Measurements from ENCODE around the gene TOR1B. TPM values are rescaled to one million over a fixed set of nuclear protein-coding genes. Genes with fewer than 3 reads are reported as not detected.
A peak's percentile ranks its signal among the peaks of the same experiment; 100 is the strongest.

TOR1B gene
- polyA plus RNA-seq, 4 donors: 7.0 to 22.9 (median 16.9) TPM

- H3K27ac ChIP-seq (ENCODE audit: low read depth in 1 of 3, low read length in 2 of 3): peak within 1 kb of the TSS; percentile 65 to 84 (median 83)
- DNase-seq (peak; percentile 97 to 99), FAIRE-seq (no peak)
- H3K9me3 ChIP-seq (ENCODE audit: control insufficient read depth in 2 of 2, insufficient read depth in 1 of 2, low read depth in 1 of 2, low read length in 1 of 2): no peaks in the 10 kb centered on the region
- H3K27me3 ChIP-seq (ENCODE audit: control insufficient read depth in 3 of 3, insufficient read depth in 3 of 3, low read length in 3 of 3): no peaks in the 10 kb centered on the region
- peaks cover 0 to 14% (median 4%) of the 10 kb centered on the region in 3 donors for H3K4me1 ChIP-seq (ENCODE audit: control insufficient read depth in 3 of 3, insufficient read depth in 2 of 3, low read depth in 1 of 3, low read length in 2 of 3)
- WGBS, 3 donors: 0 to 1% (median 1%) methylated on average over 57 to 81 of the region's 81 CpGs
- H3K4me3 ChIP-seq (ENCODE audit: low read depth in 1 of 3, low read length in 3 of 3): peak within 1 kb of the TSS; percentile 93 to 94 (median 94)
- peaks cover 2 to 33% (median 6%) of the 10 kb centered on the region in 3 donors for H3K36me3 ChIP-seq (ENCODE audit: control insufficient read depth in 3 of 3, insufficient read depth in 2 of 3, low read depth in 1 of 3, low read length in 3 of 3)
Measured at GRCh38 chr9:129835128-129835859, 32.3 kb downstream of the TOR1B start, which contains the start of the genes C9orf78 and USP20. Gene C9orf78, minus strand, starts transcription at chr9:129835275. Its CDS starts 54 bp downstream, at chr9:129835221. Gene USP20, plus strand, starts transcription at chr9:129835458. Its CDS starts 17,098 bp downstream, at chr9:129852556.

- Histone ChIP-seq H3K27ac (ENCODE audit: low read depth in 1 of 3, low read length in 2 of 3) (peak overlapping the region; percentile 36 to 68 (median 48)), H3K9me3 (ENCODE audit: control insufficient read depth in 2 of 2, insufficient read depth in 1 of 2, low read depth in 1 of 2, low read length in 1 of 2) (no peaks in the 10 kb centered on the region), H3K4me3 (ENCODE audit: low read depth in 1 of 3, low read length in 3 of 3) (peak overlapping the region; percentile 88 to 94 (median 93)), H3K4me1 (ENCODE audit: control insufficient read depth in 3 of 3, insufficient read depth in 2 of 3, low read depth in 1 of 3, low read length in 2 of 3) (peaks cover 0 to 14% (median 4%) of the 10 kb centered on the region in 3 donors), H3K27me3 (ENCODE audit: control insufficient read depth in 3 of 3, insufficient read depth in 3 of 3, low read length in 3 of 3) (no peaks in the 10 kb centered on the region), H3K36me3 (ENCODE audit: control insufficient read depth in 3 of 3, insufficient read depth in 2 of 3, low read depth in 1 of 3, low read length in 3 of 3) (peaks cover 2 to 27% (median 5%) of the 10 kb centered on the region in 3 donors)
- WGBS, 3 donors: 0 to 1% (median 1%) methylated on average over 19 of the region's 19 CpGs
- DNase-seq (no peak), FAIRE-seq (no peak)
Measured at GRCh38 chr9:129835860-129836223, 32.9 kb downstream of the TOR1B start.

DNA sequence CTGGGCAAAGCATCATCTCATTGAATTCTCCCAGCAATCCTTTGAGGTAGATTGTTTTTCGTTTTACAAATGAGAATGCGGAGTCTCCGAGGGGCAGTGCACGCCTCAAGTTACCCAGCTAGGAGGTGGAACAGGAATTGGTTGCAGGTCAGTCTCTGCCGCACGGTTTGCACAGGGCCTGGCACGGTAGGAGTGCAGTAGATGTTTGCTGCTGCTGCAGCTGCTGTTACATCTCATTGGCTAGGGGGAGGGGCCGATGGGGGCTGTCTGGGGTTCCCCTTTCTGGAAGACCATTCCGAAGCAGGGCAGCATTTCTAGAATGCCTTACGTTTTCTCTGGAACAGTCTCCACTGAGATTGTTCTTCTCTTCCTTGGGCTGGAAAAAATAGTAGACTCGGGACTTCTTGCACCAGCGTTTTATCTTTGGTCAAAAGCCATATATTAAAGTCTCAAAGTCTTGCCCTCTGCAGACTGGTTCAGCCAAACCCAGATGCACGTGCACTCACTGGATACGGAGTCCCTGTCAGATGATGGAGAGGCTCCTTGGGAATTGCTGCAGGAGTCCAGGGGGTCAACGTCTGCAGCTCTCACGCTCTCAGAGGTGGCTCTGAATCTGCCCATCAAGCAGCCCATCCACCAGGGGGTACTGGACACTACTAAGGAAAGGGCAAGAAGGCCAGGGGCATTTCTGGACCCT is 33.5 kb downstream of the TOR1B start:
- Histone ChIP-seq H3K27ac (ENCODE audit: low read depth in 1 of 3, low read length in 2 of 3) (no peak overlapping the region), H3K27me3 (ENCODE audit: control insufficient read depth in 3 of 3, insufficient read depth in 3 of 3, low read length in 3 of 3) (no peaks in the 10 kb centered on the region), H3K4me3 (ENCODE audit: low read depth in 1 of 3, low read length in 3 of 3) (peak overlapping the region in 2 of 3 donors; percentile 88 to 93), H3K9me3 (ENCODE audit: control insufficient read depth in 2 of 2, insufficient read depth in 1 of 2, low read depth in 1 of 2, low read length in 1 of 2) (no peaks in the 10 kb centered on the region), H3K4me1 (ENCODE audit: control insufficient read depth in 3 of 3, insufficient read depth in 2 of 3, low read depth in 1 of 3, low read length in 2 of 3) (peaks cover 0 to 14% (median 4%) of the 10 kb centered on the region in 3 donors), H3K36me3 (ENCODE audit: control insufficient read depth in 3 of 3, insufficient read depth in 2 of 3, low read depth in 1 of 3, low read length in 3 of 3) (peaks cover 2 to 23% (median 5%) of the 10 kb centered on the region in 3 donors)
- DNase-seq (peak in 1 of 2 donors; percentile 21), FAIRE-seq (no peak)
- 30 to 33% (median 31%) methylated on average over 16 of the region's 16 CpGs for WGBS, 3 donors

DNA sequence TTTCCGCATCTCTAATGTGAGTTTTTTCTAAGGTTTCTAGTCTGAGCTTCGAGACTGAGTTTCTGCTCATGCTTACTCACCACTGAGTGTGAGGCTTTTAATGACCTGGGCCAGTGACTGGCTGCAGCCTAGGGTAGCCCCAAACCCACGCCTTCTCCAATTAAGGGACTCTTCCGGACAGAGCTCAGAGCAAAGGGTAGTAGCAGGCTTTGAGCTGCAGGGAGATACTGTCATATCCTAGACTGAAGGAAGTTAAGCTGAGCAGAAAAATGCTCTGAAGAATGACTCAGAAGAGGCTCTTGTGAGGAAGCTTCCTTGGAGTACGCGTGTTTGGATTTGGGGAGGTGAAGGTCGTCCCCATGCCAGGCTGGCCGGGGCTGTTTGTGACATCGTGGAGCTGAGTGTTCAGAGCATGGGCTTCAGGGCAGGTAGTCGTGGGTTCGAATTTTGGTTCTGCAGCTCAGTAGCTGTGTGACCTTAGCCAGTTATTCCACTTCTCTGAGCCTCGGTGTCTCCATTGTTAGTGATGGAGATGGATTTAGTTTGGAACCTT is 35.8 kb downstream of the TOR1B start:
- H3K27me3 ChIP-seq (ENCODE audit: control insufficient read depth in 3 of 3, insufficient read depth in 3 of 3, low read length in 3 of 3): no peaks in the 10 kb centered on the region
- 86 to 89% (median 88%) methylated on average over 12 of the region's 12 CpGs for WGBS, 3 donors

GRCh38 chr9:129839324-129840023 is 36.5 kb downstream of the TOR1B start:
- H3K36me3 ChIP-seq (ENCODE audit: control insufficient read depth in 3 of 3, insufficient read depth in 2 of 3, low read depth in 1 of 3, low read length in 3 of 3): peaks cover 0 to 15% (median 2%) of the 10 kb centered on the region in 3 donors
- peaks cover 0 to 11% (median 4%) of the 10 kb centered on the region in 3 donors for H3K4me1 ChIP-seq (ENCODE audit: control insufficient read depth in 3 of 3, insufficient read depth in 2 of 3, low read depth in 1 of 3, low read length in 2 of 3)
- DNase-seq: no peak
- 77 to 84% (median 78%) methylated on average over 9 to 10 of the region's 10 CpGs for WGBS, 3 donors
- no peaks in the 10 kb centered on the region for H3K9me3 ChIP-seq (ENCODE audit: control insufficient read depth in 2 of 2, insufficient read depth in 1 of 2, low read depth in 1 of 2, low read length in 1 of 2)
- no peak overlapping the region for H3K27ac ChIP-seq (ENCODE audit: low read depth in 1 of 3, low read length in 2 of 3)
- H3K27me3 ChIP-seq (ENCODE audit: control insufficient read depth in 3 of 3, insufficient read depth in 3 of 3, low read length in 3 of 3): no peaks in the 10 kb centered on the region
- FAIRE-seq: no peak
- no peak overlapping the region for H3K4me3 ChIP-seq (ENCODE audit: low read depth in 1 of 3, low read length in 3 of 3)

More for the DNA sequence above, 35.8 kb downstream of the TOR1B start:
- no peak for FAIRE-seq
- Histone ChIP-seq H3K4me1 (ENCODE audit: control insufficient read depth in 3 of 3, insufficient read depth in 2 of 3, low read depth in 1 of 3, low read length in 2 of 3) (peaks cover 0 to 13% (median 4%) of the 10 kb centered on the region in 3 donors), H3K36me3 (ENCODE audit: control insufficient read depth in 3 of 3, insufficient read depth in 2 of 3, low read depth in 1 of 3, low read length in 3 of 3) (peaks cover 0 to 14% (median 2%) of the 10 kb centered on the region in 3 donors), H3K27ac (ENCODE audit: low read depth in 1 of 3, low read length in 2 of 3) (no peak overlapping the region), H3K9me3 (ENCODE audit: control insufficient read depth in 2 of 2, insufficient read depth in 1 of 2, low read depth in 1 of 2, low read length in 1 of 2) (no peaks in the 10 kb centered on the region), H3K4me3 (ENCODE audit: low read depth in 1 of 3, low read length in 3 of 3) (no peak overlapping the region)
- no peak for DNase-seq

DNA sequence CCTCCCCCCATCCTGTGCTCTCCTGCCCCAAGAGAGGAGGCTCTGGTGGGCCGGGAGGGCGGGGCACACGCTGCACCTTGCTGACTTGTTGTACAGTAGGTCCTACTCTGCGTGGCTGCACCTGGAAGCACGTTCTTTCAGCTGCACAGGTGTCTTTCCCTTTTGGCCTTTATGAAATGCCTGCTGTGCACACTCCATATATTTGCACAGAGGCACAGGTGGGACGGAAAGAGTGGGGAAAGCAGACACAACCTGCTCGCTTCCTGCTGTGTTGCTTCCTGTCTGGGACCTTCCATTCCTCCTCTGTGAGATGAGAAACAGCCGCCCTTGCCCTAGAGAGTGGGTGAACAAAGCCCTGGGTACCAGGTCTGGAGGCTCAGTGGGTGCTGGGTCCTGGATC is 37.0 kb downstream of the TOR1B start:
- Histone ChIP-seq H3K36me3 (ENCODE audit: control insufficient read depth in 3 of 3, insufficient read depth in 2 of 3, low read depth in 1 of 3, low read length in 3 of 3) (peaks cover 0 to 16% (median 2%) of the 10 kb centered on the region in 3 donors), H3K9me3 (ENCODE audit: control insufficient read depth in 2 of 2, insufficient read depth in 1 of 2, low read depth in 1 of 2, low read length in 1 of 2) (no peaks in the 10 kb centered on the region), H3K4me3 (ENCODE audit: low read depth in 1 of 3, low read length in 3 of 3) (no peak overlapping the region), H3K4me1 (ENCODE audit: control insufficient read depth in 3 of 3, insufficient read depth in 2 of 3, low read depth in 1 of 3, low read length in 2 of 3) (peaks cover 0 to 11% (median 4%) of the 10 kb centered on the region in 3 donors), H3K27me3 (ENCODE audit: control insufficient read depth in 3 of 3, insufficient read depth in 3 of 3, low read length in 3 of 3) (no peaks in the 10 kb centered on the region), H3K27ac (ENCODE audit: low read depth in 1 of 3, low read length in 2 of 3) (no peak overlapping the region)
- DNase-seq (no peak), FAIRE-seq (no peak)
- WGBS, 3 donors: 79 to 94% (median 83%) methylated on average over 8 of the region's 8 CpGs

GRCh38 chr9:129841071-129841470 is 38.1 kb downstream of the TOR1B start:
- no peaks in the 10 kb centered on the region for H3K9me3 ChIP-seq (ENCODE audit: control insufficient read depth in 2 of 2, insufficient read depth in 1 of 2, low read depth in 1 of 2, low read length in 1 of 2)
- peaks cover 0 to 17% (median 2%) of the 10 kb centered on the region in 3 donors for H3K36me3 ChIP-seq (ENCODE audit: control insufficient read depth in 3 of 3, insufficient read depth in 2 of 3, low read depth in 1 of 3, low read length in 3 of 3)
- H3K4me3 ChIP-seq (ENCODE audit: low read depth in 1 of 3, low read length in 3 of 3): no peak overlapping the region
- no peaks in the 10 kb centered on the region for H3K27me3 ChIP-seq (ENCODE audit: control insufficient read depth in 3 of 3, insufficient read depth in 3 of 3, low read length in 3 of 3)
- WGBS, 3 donors: 42 to 69% (median 67%) methylated on average over 4 of the region's 4 CpGs
- peaks cover 0 to 11% (median 4%) of the 10 kb centered on the region in 3 donors for H3K4me1 ChIP-seq (ENCODE audit: control insufficient read depth in 3 of 3, insufficient read depth in 2 of 3, low read depth in 1 of 3, low read length in 2 of 3)
- no peak for FAIRE-seq
- DNase-seq: no peak
- H3K27ac ChIP-seq (ENCODE audit: low read depth in 1 of 3, low read length in 2 of 3): no peak overlapping the region

DNA sequence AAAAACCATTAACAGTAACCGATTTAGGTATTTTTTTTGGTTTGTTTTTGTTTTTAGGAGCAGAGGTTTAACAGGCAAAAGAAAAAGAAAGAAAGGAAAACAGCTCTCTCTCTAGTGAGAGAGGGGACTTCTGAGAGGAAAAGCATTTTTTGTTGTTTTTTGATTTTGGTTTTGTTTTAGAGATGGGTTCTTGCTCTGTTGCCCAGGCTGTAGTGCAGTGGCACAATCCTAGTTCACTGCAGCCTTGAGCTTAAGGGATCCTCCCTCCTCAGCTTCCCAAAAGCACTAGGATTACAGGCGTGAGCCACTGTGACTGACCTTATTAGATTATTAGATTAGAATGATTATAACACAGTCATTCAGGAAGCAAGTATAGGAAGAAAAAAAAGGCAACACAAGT is 42.4 kb downstream of the TOR1B start:
- Histone ChIP-seq H3K36me3 (ENCODE audit: control insufficient read depth in 3 of 3, insufficient read depth in 2 of 3, low read depth in 1 of 3, low read length in 3 of 3) (peaks cover 2 to 13% (median 2%) of the 10 kb centered on the region in 3 donors), H3K27me3 (ENCODE audit: control insufficient read depth in 3 of 3, insufficient read depth in 3 of 3, low read length in 3 of 3) (no peaks in the 10 kb centered on the region), H3K9me3 (ENCODE audit: control insufficient read depth in 2 of 2, insufficient read depth in 1 of 2, low read depth in 1 of 2, low read length in 1 of 2) (no peaks in the 10 kb centered on the region), H3K27ac (ENCODE audit: low read depth in 1 of 3, low read length in 2 of 3) (no peak overlapping the region), H3K4me3 (ENCODE audit: low read depth in 1 of 3, low read length in 3 of 3) (no peak overlapping the region), H3K4me1 (ENCODE audit: control insufficient read depth in 3 of 3, insufficient read depth in 2 of 3, low read depth in 1 of 3, low read length in 2 of 3) (no peaks in the 10 kb centered on the region)
- 53 to 55% (median 54%) methylated on average over 2 of the region's 2 CpGs for WGBS, 3 donors
- FAIRE-seq (no peak), DNase-seq (no peak)
